GM19099 (cell line): ENCODE results near the gene ETV3.

ENCODE experiments used
- POLR2A ChIP-seq: IDR thresholded peaks from 3 replicates; pipeline ENCODE4 v1.6.1; 2011; ENCODE audit warnings: low read depth; ENCODE audit not compliant: insufficient read length; ENCODE audit errors: extremely low read depth

Gene ETV3

GRCh38 chr1:157091668-157092273 lies 46.4 kb downstream of the ETV3 start:
- no peak for TF ChIP-seq POLR2A

- no peak for TF ChIP-seq POLR2A
Measured at GRCh38 chr1:157091186-157091585, 47.0 kb downstream of the ETV3 start.

- TF ChIP-seq POLR2A, result no peak
Measured at GRCh38 chr1:157090771-157091170, 47.4 kb downstream of the ETV3 start.

GRCh38 chr1:157090196-157090647 lies 48.0 kb downstream of the ETV3 start:
- no peak for TF ChIP-seq POLR2A

GRCh38 chr1:157089789-157090188 lies 48.4 kb downstream of the ETV3 start:
- TF ChIP-seq POLR2A, result no peak

- no peak for TF ChIP-seq POLR2A
Measured at GRCh38 chr1:157088607-157089006, 49.6 kb downstream of the ETV3 start.

- TF ChIP-seq POLR2A, result no peak
Measured at GRCh38 chr1:157087030-157087429, 51.2 kb downstream of the ETV3 start.

GRCh38 chr1:157086299-157086698 lies 51.9 kb downstream of the ETV3 start:
- TF ChIP-seq POLR2A, result no peak

GRCh38 chr1:157085421-157085820 lies 52.8 kb downstream of the ETV3 start:
- TF ChIP-seq POLR2A, result no peak

- no peak for TF ChIP-seq POLR2A
Measured at GRCh38 chr1:157084720-157085119, 53.5 kb downstream of the ETV3 start.

- TF ChIP-seq POLR2A, result no peak
Measured at GRCh38 chr1:157081707-157082106, 56.5 kb downstream of the ETV3 start.

- TF ChIP-seq POLR2A, result no peak
Measured at GRCh38 chr1:157080714-157081113, 57.5 kb downstream of the ETV3 start.

GRCh38 chr1:157077394-157077793 lies 60.8 kb downstream of the ETV3 start:
- TF ChIP-seq POLR2A, result no peak

- no peak for TF ChIP-seq POLR2A
Measured at GRCh38 chr1:157073944-157074685, 64.1 kb downstream of the ETV3 start.
